Lung microvascular endothelial cell (primary cell): Measurements from ENCODE around the gene LRR1. TPM values are rescaled to one million over a fixed set of nuclear protein-coding genes. Genes with fewer than 3 reads are reported as not detected.
"Not testable (repeated sequence)": the region's sequence is repeated elsewhere in the genome, so short reads cannot be mapped to it uniquely, and the experiment has no call there.

Experiments used
- DNase-seq, 2 donors: peaks; one replicate each; pipeline versions ENCODE4 v3.0.0 to v3.0.0-alpha.2; 2010; ENCODE audit warnings: low read depth in 2 of 2
- total RNA-seq: library from RNA; depleted of rRNA; stranded (reverse); fragments of >200 nt; gene quantifications from 2 replicates; pipeline ENCODE4 v1.2.1, GENCODE V29; 2014

LRR1 gene
- total RNA-seq, 1 donor from 2014 or later, result 11.9 TPM

- DNase-seq, result peak; percentile 99 to 100
Observed at GRCh38 chr14:49585803-49586672, 12.7 kb upstream of the LRR1 start, which contains the start of gene RPS29. TSS of gene RPS29 (minus strand) at chr14:49586380. CDS start at chr14:49586346, 34 bp downstream.

- peak; percentile 77 to 82 for DNase-seq
Observed at GRCh38 chr14:49586673-49587460, 11.9 kb upstream of the LRR1 start.

GRCh38 chr14:49589387-49589786 is 9.4 kb upstream of the LRR1 start:
- no peak for DNase-seq

GRCh38 chr14:49593016-49593415 is 5.7 kb upstream of the LRR1 start:
- DNase-seq, result no peak

GRCh38 chr14:49594347-49595091 is 4.2 kb upstream of the LRR1 start:
- peak; percentile 42 to 68 for DNase-seq

GRCh38 chr14:49598189-49598484 is 603 bp upstream of the LRR1 start:
- no peak for DNase-seq

- DNase-seq, result no peak
Observed at GRCh38 chr14:49607583-49607982, 8.8 kb downstream of the LRR1 start.

GRCh38 chr14:49612251-49612650 is 13.5 kb downstream of the LRR1 start:
- DNase-seq, result no peak

- no peak for DNase-seq
Observed at GRCh38 chr14:49612671-49613070, 13.9 kb downstream of the LRR1 start.

GRCh38 chr14:49614196-49614595 is 15.5 kb downstream of the LRR1 start:
- DNase-seq, result no peak

- no peak for DNase-seq
Observed at GRCh38 chr14:49615776-49616175, 17.0 kb downstream of the LRR1 start.

GRCh38 chr14:49617852-49618519 is 19.2 kb downstream of the LRR1 start:
- DNase-seq, result no peak

GRCh38 chr14:49619273-49619672 is 20.5 kb downstream of the LRR1 start:
- DNase-seq, result not testable (repeated sequence)

GRCh38 chr14:49619730-49620129 is 21.0 kb downstream of the LRR1 start:
- DNase-seq, result no peak

GRCh38 chr14:49620182-49621113 is 21.7 kb downstream of the LRR1 start, which contains the start of the genes MGAT2 and RPL36AL:
TSS of gene MGAT2 (plus strand) at chr14:49620799. CDS start at chr14:49621269, 470 bp downstream.
TSS of gene RPL36AL (minus strand) at chr14:49620626. CDS start at chr14:49619104, 1,522 bp downstream.
- peak; percentile 99 for DNase-seq

GRCh38 chr14:49621114-49621881 is 22.6 kb downstream of the LRR1 start:
- peak; percentile 76 to 79 for DNase-seq

- peak in 1 of 2 donors; percentile 3 for DNase-seq
Observed at GRCh38 chr14:49622022-49622607, 23.4 kb downstream of the LRR1 start.

GRCh38 chr14:49623387-49623786 is 24.6 kb downstream of the LRR1 start:
- peak in 1 of 2 donors; percentile 32 for DNase-seq
